Stimulated activated CD8-positive, alpha-beta memory T cell treated with anti-CD3 and anti-CD28 coated beads, Interleukin-15, amount 100 ng/mL, for 1 hour (primary cell): ENCODE results near the gene WDR91.
"Not testable (repeated sequence)": the region's sequence is repeated elsewhere in the genome, so short reads cannot be mapped to it uniquely, and the experiment has no call there.

Experiments used
- DNase-seq: peaks from one replicate; pipeline ENCODE4 v3.0.0-alpha.2; 2020; ENCODE audit warnings: low read depth

WDR91 gene

GRCh38 chr7:135233570-135233969 is 22.2 kb upstream of the WDR91 start, which contains the start of gene STRA8:
TSS of gene STRA8 (plus strand) at chr7:135233838. CDS start at chr7:135240525, 6,687 bp downstream.
- no peak for DNase-seq

- DNase-seq = no peak
Measured at GRCh38 chr7:135232720-135233119, 21.4 kb upstream of the WDR91 start.

- DNase-seq = no peak
Measured at GRCh38 chr7:135232087-135232486, 20.8 kb upstream of the WDR91 start.

GRCh38 chr7:135231686-135232085 is 20.4 kb upstream of the WDR91 start:
- no peak for DNase-seq

- no peak for DNase-seq
Measured at GRCh38 chr7:135224027-135224426, 12.7 kb upstream of the WDR91 start.

GRCh38 chr7:135217645-135218509 is 6.6 kb upstream of the WDR91 start:
- no peak for DNase-seq

GRCh38 chr7:135215698-135216097 is 4.4 kb upstream of the WDR91 start:
- no peak for DNase-seq

GRCh38 chr7:135215180-135215579 is 3.9 kb upstream of the WDR91 start:
- DNase-seq = no peak

GRCh38 chr7:135213831-135214230 is 2.5 kb upstream of the WDR91 start:
- no peak for DNase-seq

GRCh38 chr7:135211946-135212685 is 790 bp upstream of the WDR91 start:
- not testable (repeated sequence) for DNase-seq

- no peak for DNase-seq
Measured at GRCh38 chr7:135210888-135211178, 493 bp downstream of the WDR91 start.

- DNase-seq = no peak
Measured at GRCh38 chr7:135209225-135209834, 2.0 kb downstream of the WDR91 start.

GRCh38 chr7:135208102-135208793 is 3.1 kb downstream of the WDR91 start:
- no peak for DNase-seq

GRCh38 chr7:135207406-135208101 is 3.8 kb downstream of the WDR91 start:
- DNase-seq = no peak

- no peak for DNase-seq
Measured at GRCh38 chr7:135206941-135207391, 4.4 kb downstream of the WDR91 start.

GRCh38 chr7:135205850-135206249 is 5.5 kb downstream of the WDR91 start:
- DNase-seq = no peak

- DNase-seq = no peak
Measured at GRCh38 chr7:135204876-135205275, 6.5 kb downstream of the WDR91 start.

- no peak for DNase-seq
Measured at GRCh38 chr7:135204341-135204749, 7.0 kb downstream of the WDR91 start.

- DNase-seq = no peak
Measured at GRCh38 chr7:135201350-135201749, 10.0 kb downstream of the WDR91 start.

GRCh38 chr7:135200821-135201331 is 10.4 kb downstream of the WDR91 start:
- DNase-seq = no peak

- DNase-seq = no peak
Measured at GRCh38 chr7:135199439-135199838, 11.9 kb downstream of the WDR91 start.
